ENCODE results near the gene MTFR2.

DNA sequence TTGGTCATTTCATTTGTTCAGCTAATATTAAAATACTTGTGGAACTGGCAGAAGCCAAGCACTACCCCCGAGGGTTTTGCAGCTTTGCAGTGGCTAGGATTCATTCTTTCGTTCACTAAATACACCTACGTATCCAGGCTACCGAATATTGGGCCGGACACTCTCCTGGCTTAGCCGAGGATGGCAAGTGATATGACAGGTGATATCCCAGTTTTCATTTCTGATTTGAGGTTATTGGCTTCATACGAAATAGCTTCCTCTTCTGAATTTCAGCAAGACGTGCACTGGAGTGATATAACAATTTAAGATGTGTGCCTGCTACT is 536 bp upstream of the MTFR2 start:
- TF ChIP-seq, protein P1, sequence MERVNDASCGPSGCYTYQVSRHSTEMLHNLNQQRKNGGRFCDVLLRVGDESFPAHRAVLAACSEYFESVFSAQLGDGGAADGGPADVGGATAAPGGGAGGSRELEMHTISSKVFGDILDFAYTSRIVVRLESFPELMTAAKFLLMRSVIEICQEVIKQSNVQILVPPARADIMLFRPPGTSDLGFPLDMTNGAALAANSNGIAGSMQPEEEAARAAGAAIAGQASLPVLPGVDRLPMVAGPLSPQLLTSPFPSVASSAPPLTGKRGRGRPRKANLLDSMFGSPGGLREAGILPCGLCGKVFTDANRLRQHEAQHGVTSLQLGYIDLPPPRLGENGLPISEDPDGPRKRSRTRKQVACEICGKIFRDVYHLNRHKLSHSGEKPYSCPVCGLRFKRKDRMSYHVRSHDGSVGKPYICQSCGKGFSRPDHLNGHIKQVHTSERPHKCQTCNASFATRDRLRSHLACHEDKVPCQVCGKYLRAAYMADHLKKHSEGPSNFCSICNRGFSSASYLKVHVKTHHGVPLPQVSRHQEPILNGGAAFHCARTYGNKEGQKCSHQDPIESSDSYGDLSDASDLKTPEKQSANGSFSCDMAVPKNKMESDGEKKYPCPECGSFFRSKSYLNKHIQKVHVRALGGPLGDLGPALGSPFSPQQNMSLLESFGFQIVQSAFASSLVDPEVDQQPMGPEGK (tag by site-specific recombination; IDR thresholded peaks at IDR 0.05) = no peak
- TF ChIP-seq ZNF610 (tag by site-specific recombination; IDR thresholded peaks at IDR 0.05; ENCODE audit: borderline replicate concordance) = no peak
- TF ChIP-seq CTCF (tag by site-specific recombination; IDR thresholded peaks at IDR 0.05) = no peak
- TF ChIP-seq SP2 (tag by site-specific recombination; IDR thresholded peaks at IDR 0.05) = no peak
- TF ChIP-seq ZFP37 (tag by site-specific recombination; IDR thresholded peaks at IDR 0.05) = no peak
- TF ChIP-seq ZNF274 (IDR thresholded peaks at IDR 0.05; ENCODE audit: low read length) = no peak
- TF ChIP-seq ZNF274 (tag by site-specific recombination; IDR thresholded peaks at IDR 0.05; ENCODE audit: borderline replicate concordance) = no peak
- TF ChIP-seq ZNF785 (tag by site-specific recombination; IDR thresholded peaks at IDR 0.05) = no peak
- no peak for TF ChIP-seq ZNF341 (tag by site-specific recombination; IDR thresholded peaks at IDR 0.05; ENCODE audit: low read depth)
- TF ChIP-seq, protein P2, sequence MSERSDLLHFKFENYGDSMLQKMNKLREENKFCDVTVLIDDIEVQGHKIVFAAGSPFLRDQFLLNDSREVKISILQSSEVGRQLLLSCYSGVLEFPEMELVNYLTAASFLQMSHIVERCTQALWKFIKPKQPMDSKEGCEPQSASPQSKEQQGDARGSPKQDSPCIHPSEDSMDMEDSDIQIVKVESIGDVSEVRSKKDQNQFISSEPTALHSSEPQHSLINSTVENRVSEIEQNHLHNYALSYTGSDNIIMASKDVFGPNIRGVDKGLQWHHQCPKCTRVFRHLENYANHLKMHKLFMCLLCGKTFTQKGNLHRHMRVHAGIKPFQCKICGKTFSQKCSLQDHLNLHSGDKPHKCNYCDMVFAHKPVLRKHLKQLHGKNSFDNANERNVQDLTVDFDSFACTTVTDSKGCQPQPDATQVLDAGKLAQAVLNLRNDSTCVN (tag by site-specific recombination; optimal IDR thresholded peaks at IDR 0.05) = no peak
